Vagina (tissue), 2 donors: ENCODE data around the gene STARD13. TPM values are rescaled to one million over a fixed set of nuclear protein-coding genes. Genes with fewer than 3 reads are reported as not detected.

Experiments used
- DNase-seq, 2 donors: peaks; one replicate each; pipeline ENCODE4 v3.0.0-alpha.2; 2017; ENCODE audit errors: extremely low spot score in 2 of 2
- H3K27ac ChIP-seq: fragments of 200-600 bp; sonication (generic); one replicate; pipeline ENCODE4 v1.5.1; 2019
- H3K27me3 ChIP-seq: fragments of 200-600 bp; sonication (generic); one replicate; pipeline ENCODE4 v1.5.1; 2019
- H3K36me3 ChIP-seq, 2 donors: fragments of 200-600 bp; sonication (generic); one replicate each; pipeline ENCODE4 v1.5.1; 2017 to 2019
- H3K4me1 ChIP-seq: fragments of 200-600 bp; sonication (generic); one replicate; pipeline ENCODE4 v1.5.1; 2019
- H3K4me3 ChIP-seq, 2 donors: fragments of 200-600 bp; sonication (generic); 1 replicate in 1 of 2; 2 replicates in 1 of 2; pipeline ENCODE4 v1.5.1; 2016 to 2019
- H3K9me3 ChIP-seq: fragments of 200-600 bp; sonication (generic); one replicate; pipeline ENCODE4 v1.5.1; 2019
- CTCF ChIP-seq, 3 experiments: fragments of 450-650 bp in 2 of 3; fragments of 200-600 bp in 1 of 3; sonication (generic) in 1 of 3; IDR thresholded peaks; one replicate each; pipeline ENCODE4 v1.5.1; 2017 to 2019; ENCODE audit warnings: antibody characterized with exemption in 3 of 3, mild to moderate bottlenecking in 2 of 3, moderate library complexity in 2 of 3
- POLR2A ChIP-seq, 2 donors: fragments of 450-650 bp; IDR thresholded peaks; one replicate each; pipeline ENCODE4 v1.6.1; 2017; ENCODE audit warnings: antibody characterized with exemption in 2 of 2, mild to moderate bottlenecking in 2 of 2, moderate library complexity in 2 of 2
- POLR2AphosphoS5 ChIP-seq, 2 donors: sonication (generic); formaldehyde crosslinking; IDR thresholded peaks; one replicate each; pipeline ENCODE4 v1.9.0; 2017; ENCODE audit warnings: antibody characterized with exemption in 2 of 2, mild to moderate bottlenecking in 2 of 2, low read depth in 1 of 2; ENCODE audit not compliant: insufficient read depth in 1 of 2
- intact Hi-C: fragments of 100-400 bp; cut with DNase I; formaldehyde crosslinking; loops from one replicate; pipeline ENCODE4 v1.15.1; 2023
- total RNA-seq: library from RNA; depleted of rRNA; stranded (reverse); fragments of >200 nt; gene quantifications from one replicate; pipeline ENCODE4 v1.2.3, GENCODE V29; 2016

The STARD13 gene, protein sequence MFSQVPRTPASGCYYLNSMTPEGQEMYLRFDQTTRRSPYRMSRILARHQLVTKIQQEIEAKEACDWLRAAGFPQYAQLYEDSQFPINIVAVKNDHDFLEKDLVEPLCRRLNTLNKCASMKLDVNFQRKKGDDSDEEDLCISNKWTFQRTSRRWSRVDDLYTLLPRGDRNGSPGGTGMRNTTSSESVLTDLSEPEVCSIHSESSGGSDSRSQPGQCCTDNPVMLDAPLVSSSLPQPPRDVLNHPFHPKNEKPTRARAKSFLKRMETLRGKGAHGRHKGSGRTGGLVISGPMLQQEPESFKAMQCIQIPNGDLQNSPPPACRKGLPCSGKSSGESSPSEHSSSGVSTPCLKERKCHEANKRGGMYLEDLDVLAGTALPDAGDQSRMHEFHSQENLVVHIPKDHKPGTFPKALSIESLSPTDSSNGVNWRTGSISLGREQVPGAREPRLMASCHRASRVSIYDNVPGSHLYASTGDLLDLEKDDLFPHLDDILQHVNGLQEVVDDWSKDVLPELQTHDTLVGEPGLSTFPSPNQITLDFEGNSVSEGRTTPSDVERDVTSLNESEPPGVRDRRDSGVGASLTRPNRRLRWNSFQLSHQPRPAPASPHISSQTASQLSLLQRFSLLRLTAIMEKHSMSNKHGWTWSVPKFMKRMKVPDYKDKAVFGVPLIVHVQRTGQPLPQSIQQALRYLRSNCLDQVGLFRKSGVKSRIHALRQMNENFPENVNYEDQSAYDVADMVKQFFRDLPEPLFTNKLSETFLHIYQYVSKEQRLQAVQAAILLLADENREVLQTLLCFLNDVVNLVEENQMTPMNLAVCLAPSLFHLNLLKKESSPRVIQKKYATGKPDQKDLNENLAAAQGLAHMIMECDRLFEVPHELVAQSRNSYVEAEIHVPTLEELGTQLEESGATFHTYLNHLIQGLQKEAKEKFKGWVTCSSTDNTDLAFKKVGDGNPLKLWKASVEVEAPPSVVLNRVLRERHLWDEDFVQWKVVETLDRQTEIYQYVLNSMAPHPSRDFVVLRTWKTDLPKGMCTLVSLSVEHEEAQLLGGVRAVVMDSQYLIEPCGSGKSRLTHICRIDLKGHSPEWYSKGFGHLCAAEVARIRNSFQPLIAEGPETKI
- 33.1 TPM for total RNA-seq

GRCh38 chr13:33285420-33286124 lies at the start of gene STARD13:
STARD13 (minus strand) TSS chr13:33285755; CDS start chr13:33285638, 117 bp downstream.
- H3K4me1 ChIP-seq: peaks cover 14% of the 10 kb centered on the region
- peak in 1 of 3 experiments; percentile 37 for TF ChIP-seq CTCF (IDR thresholded peaks at IDR 0.05)
- TF ChIP-seq POLR2A (IDR thresholded peaks at IDR 0.05): peak in 1 of 2 donors; percentile 88
- peak; percentile 77 to 89 for TF ChIP-seq POLR2AphosphoS5 (IDR thresholded peaks at IDR 0.05; ENCODE audit: insufficient read depth in 1 of 2, low read depth in 1 of 2)
- intact Hi-C loops: no loop called here

DNA sequence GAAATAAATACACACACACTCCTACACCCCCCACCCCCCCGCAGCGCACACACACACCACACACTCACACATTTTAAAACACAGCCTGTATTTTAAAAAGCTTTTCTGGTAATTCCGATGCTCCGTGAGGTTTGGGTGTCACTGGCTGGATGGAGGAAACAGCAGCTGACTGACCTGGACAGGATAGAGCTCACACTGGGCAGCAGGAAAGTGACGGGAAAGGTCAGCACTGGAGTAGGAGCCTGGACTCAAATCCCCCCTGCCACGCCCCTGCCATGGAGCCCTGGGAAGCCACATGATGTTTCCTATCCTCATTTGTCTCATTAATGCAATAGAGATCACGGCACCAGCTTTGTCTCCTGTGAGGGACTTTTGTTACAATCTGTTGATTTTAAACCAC lies 49.3 kb upstream of the STARD13 start:
- intact Hi-C loops: no loop called here
- Histone ChIP-seq H3K4me3 (no peak overlapping the region), H3K27ac (no peak overlapping the region), H3K36me3 (no peaks in the 10 kb centered on the region), H3K9me3 (no peaks in the 10 kb centered on the region), H3K4me1 (no peaks in the 10 kb centered on the region), H3K27me3 (no peaks in the 10 kb centered on the region)
- no peak for DNase-seq
- TF ChIP-seq POLR2A (IDR thresholded peaks at IDR 0.05) (no peak), POLR2AphosphoS5 (IDR thresholded peaks at IDR 0.05; ENCODE audit: insufficient read depth in 1 of 2, low read depth in 1 of 2) (no peak), CTCF (IDR thresholded peaks at IDR 0.05) (no peak)

More at GRCh38 chr13:33285420-33286124, at the start of gene STARD13:
- Histone ChIP-seq H3K36me3 (no peaks in the 10 kb centered on the region), H3K27ac (peak within 1 kb of the TSS; percentile 79), H3K27me3 (no peaks in the 10 kb centered on the region), H3K4me3 (peak within 1 kb of the TSS; percentile 58 to 73), H3K9me3 (no peaks in the 10 kb centered on the region)
- peak in 1 of 2 donors; percentile 97 for DNase-seq

GRCh38 chr13:33331962-33332361 lies 46.4 kb upstream of the STARD13 start:
- H3K27me3 ChIP-seq: no peaks in the 10 kb centered on the region
- intact Hi-C loops: no loop called here
- DNase-seq: no peak
- no peak overlapping the region for H3K27ac ChIP-seq
- no peaks in the 10 kb centered on the region for H3K36me3 ChIP-seq
- H3K9me3 ChIP-seq: no peaks in the 10 kb centered on the region
- H3K4me3 ChIP-seq: no peak overlapping the region
- no peaks in the 10 kb centered on the region for H3K4me1 ChIP-seq
- no peak for TF ChIP-seq POLR2AphosphoS5 (IDR thresholded peaks at IDR 0.05; ENCODE audit: insufficient read depth in 1 of 2, low read depth in 1 of 2)
- TF ChIP-seq CTCF (IDR thresholded peaks at IDR 0.05): no peak
- no peak for TF ChIP-seq POLR2A (IDR thresholded peaks at IDR 0.05)

- Histone ChIP-seq H3K9me3 (no peaks in the 10 kb centered on the region), H3K27me3 (no peaks in the 10 kb centered on the region), H3K36me3 (no peaks in the 10 kb centered on the region), H3K4me1 (no peaks in the 10 kb centered on the region), H3K4me3 (no peak overlapping the region), H3K27ac (no peak overlapping the region)
- intact Hi-C loops: no loop called here
- TF ChIP-seq POLR2AphosphoS5 (IDR thresholded peaks at IDR 0.05; ENCODE audit: insufficient read depth in 1 of 2, low read depth in 1 of 2) (no peak), CTCF (IDR thresholded peaks at IDR 0.05) (no peak), POLR2A (IDR thresholded peaks at IDR 0.05) (no peak)
- DNase-seq: no peak
Observed at GRCh38 chr13:33330483-33330882, 44.9 kb upstream of the STARD13 start.
